Osteoblast (primary cell): Measurements from ENCODE around the gene STARD10. TPM values are rescaled to one million over a fixed set of nuclear protein-coding genes. Genes with fewer than 3 reads are reported as not detected.
A peak's percentile ranks its signal among the peaks of the same experiment; 100 is the strongest.

Experiments
- DNase-seq: peaks from one replicate; pipeline ENCODE4 v3.0.0; 2011; ENCODE audit warnings: low spot score, mixed read lengths; ENCODE audit not compliant: insufficient read length; ENCODE audit errors: missing footprints
- H2AFZ ChIP-seq: 2 replicates; pipeline ENCODE4 v1.6.0; 2011; ENCODE audit warnings: mild to moderate bottlenecking, low read length
- H3K27ac ChIP-seq: 2 replicates; pipeline ENCODE4 v1.5.1; 2011; ENCODE audit warnings: mild to moderate bottlenecking, low read depth, low read length, moderate library complexity
- H3K27me3 ChIP-seq: 2 replicates; pipeline ENCODE4 v1.6.0; 2012; ENCODE audit warnings: mild to moderate bottlenecking, control low read depth, inconsistent platforms, low read length, moderate library complexity; ENCODE audit not compliant: insufficient read depth
- H3K36me3 ChIP-seq: 2 replicates; pipeline ENCODE4 v1.5.1; 2011; ENCODE audit warnings: mild to moderate bottlenecking, low read length, control low read depth, moderate library complexity; ENCODE audit not compliant: insufficient read depth
- H3K4me1 ChIP-seq: 2 replicates; pipeline ENCODE4 v1.5.1; 2011; ENCODE audit warnings: mild to moderate bottlenecking, low read length, control low read depth, moderate library complexity; ENCODE audit not compliant: insufficient read depth
- H3K4me2 ChIP-seq: 2 replicates; pipeline ENCODE4 v1.6.0; 2011; ENCODE audit warnings: mild to moderate bottlenecking, low read length; ENCODE audit not compliant: insufficient read depth
- H3K4me3 ChIP-seq: fragments of 200-600 bp; sonication (generic); 3 replicates; pipeline ENCODE4 v1.5.1; 2012; ENCODE audit warnings: mild to moderate bottlenecking, low read length, inconsistent platforms; ENCODE audit not compliant: insufficient read depth
- H3K79me2 ChIP-seq: 2 replicates; pipeline ENCODE4 v1.6.0; 2012; ENCODE audit warnings: mild to moderate bottlenecking, low read length, control low read depth, inconsistent platforms; ENCODE audit not compliant: insufficient read depth
- H3K9me3 ChIP-seq: 2 replicates; pipeline ENCODE4 v1.5.1; 2011; ENCODE audit warnings: low read depth, low read length, control low read depth
- H4K20me1 ChIP-seq: 2 replicates; pipeline ENCODE4 v1.6.0; 2012; ENCODE audit warnings: mild to moderate bottlenecking, low read length, control low read depth; ENCODE audit not compliant: insufficient read depth
- total RNA-seq: library from RNA; depleted of rRNA; stranded (reverse); fragments of >200 nt; gene quantifications from 2 replicates; pipeline ENCODE4 v1.2.3, GENCODE V29; 2012
- TF ChIP-seq, protein P1 (sequence below): IDR thresholded peaks from 2 replicates; pipeline ENCODE4 v1.5.1; 2011; ENCODE audit warnings: mild to moderate bottlenecking, low read depth, low read length, moderate library complexity; ENCODE audit errors: extremely low read depth

The STARD10 gene
- total RNA-seq, 1 donor = 25.7 TPM

GRCh38 chr11:72724851-72725723, 68.8 kb downstream of the STARD10 start:
- H2AFZ ChIP-seq = no peak overlapping the region
- H3K4me3 ChIP-seq = no peak overlapping the region
- peak; percentile 94 for DNase-seq
- no peaks in the 10 kb centered on the region for H3K9me3 ChIP-seq
- H3K4me1 ChIP-seq = peaks cover 31% of the 10 kb centered on the region
- H3K36me3 ChIP-seq = no peaks in the 10 kb centered on the region
- peaks cover 73% of the 10 kb centered on the region for H3K79me2 ChIP-seq
- H3K27ac ChIP-seq = peak overlapping the region; percentile 40
- no peaks in the 10 kb centered on the region for H3K27me3 ChIP-seq
- TF ChIP-seq, protein P1, sequence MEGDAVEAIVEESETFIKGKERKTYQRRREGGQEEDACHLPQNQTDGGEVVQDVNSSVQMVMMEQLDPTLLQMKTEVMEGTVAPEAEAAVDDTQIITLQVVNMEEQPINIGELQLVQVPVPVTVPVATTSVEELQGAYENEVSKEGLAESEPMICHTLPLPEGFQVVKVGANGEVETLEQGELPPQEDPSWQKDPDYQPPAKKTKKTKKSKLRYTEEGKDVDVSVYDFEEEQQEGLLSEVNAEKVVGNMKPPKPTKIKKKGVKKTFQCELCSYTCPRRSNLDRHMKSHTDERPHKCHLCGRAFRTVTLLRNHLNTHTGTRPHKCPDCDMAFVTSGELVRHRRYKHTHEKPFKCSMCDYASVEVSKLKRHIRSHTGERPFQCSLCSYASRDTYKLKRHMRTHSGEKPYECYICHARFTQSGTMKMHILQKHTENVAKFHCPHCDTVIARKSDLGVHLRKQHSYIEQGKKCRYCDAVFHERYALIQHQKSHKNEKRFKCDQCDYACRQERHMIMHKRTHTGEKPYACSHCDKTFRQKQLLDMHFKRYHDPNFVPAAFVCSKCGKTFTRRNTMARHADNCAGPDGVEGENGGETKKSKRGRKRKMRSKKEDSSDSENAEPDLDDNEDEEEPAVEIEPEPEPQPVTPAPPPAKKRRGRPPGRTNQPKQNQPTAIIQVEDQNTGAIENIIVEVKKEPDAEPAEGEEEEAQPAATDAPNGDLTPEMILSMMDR = peak; percentile 94
- H3K4me2 ChIP-seq = no peak overlapping the region
- H4K20me1 ChIP-seq = peaks cover 11% of the 10 kb centered on the region

DNA sequence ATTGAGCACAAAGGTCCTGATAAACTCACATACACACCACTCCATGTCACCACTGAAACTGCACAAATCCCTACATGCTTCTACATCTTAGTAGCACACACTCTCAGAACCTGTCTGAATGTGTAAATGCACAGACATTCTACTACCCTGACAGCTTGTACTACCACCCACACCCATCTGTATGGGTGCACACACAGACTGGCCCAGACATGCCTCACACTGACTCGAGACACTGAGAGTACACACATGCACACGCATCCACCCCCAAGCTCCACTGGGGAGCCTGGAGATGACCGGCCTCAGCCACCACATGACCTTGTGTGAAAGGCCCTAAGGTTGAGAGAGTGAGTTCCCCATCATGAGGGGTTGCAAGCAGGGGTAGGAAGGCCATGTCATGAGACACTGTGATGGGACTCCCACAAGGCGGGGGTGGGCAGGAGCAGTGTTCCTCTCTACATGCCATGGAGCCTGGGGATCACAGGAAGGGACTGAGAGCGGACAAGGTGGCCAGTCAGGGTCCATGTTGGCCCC, 69.8 kb downstream of the STARD10 start:
- Histone ChIP-seq H3K27ac (no peak overlapping the region), H3K79me2 (peaks cover 82% of the 10 kb centered on the region), H2AFZ (no peak overlapping the region), H3K4me2 (no peak overlapping the region), H3K4me3 (no peak overlapping the region), H3K4me1 (peaks cover 41% of the 10 kb centered on the region), H3K36me3 (peaks cover under 1% of the 10 kb centered on the region), H3K9me3 (no peaks in the 10 kb centered on the region), H3K27me3 (no peaks in the 10 kb centered on the region), H4K20me1 (peaks cover 21% of the 10 kb centered on the region)
- DNase-seq = peak; percentile 36
- TF ChIP-seq, protein P1 = no peak

DNA sequence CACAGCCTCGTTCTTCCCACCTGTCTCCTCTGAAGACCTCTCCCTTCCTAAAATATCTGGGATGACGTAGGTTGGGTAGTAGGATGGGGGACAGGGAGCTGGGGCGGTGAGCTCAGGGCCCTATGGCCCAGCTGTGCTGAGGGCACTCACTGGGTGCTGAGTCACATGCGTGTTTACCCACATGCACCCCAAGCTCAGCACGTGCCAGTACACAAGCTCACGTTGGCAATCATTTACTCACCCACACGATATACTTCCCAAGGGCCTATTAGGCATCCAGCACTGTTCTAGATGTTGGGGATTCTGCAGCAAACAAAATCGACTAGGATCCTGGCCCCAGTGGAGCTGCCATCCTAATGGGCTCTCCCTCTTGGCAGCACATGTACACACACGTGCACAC, 70.3 kb downstream of the STARD10 start:
- peaks cover 27% of the 10 kb centered on the region for H4K20me1 ChIP-seq
- H3K36me3 ChIP-seq = peaks cover 5% of the 10 kb centered on the region
- no peak overlapping the region for H2AFZ ChIP-seq
- H3K4me3 ChIP-seq = no peak overlapping the region
- H3K9me3 ChIP-seq = no peaks in the 10 kb centered on the region
- peaks cover 82% of the 10 kb centered on the region for H3K79me2 ChIP-seq
- H3K27ac ChIP-seq = no peak overlapping the region
- TF ChIP-seq, protein P1 = no peak
- H3K27me3 ChIP-seq = no peaks in the 10 kb centered on the region
- H3K4me2 ChIP-seq = no peak overlapping the region
- peaks cover 43% of the 10 kb centered on the region for H3K4me1 ChIP-seq
- peak; percentile 68 for DNase-seq
